KMS-11 (cell line): Measurements from ENCODE around the gene SNAI1.
"Not testable (repeated sequence)": the region's sequence is repeated elsewhere in the genome, so short reads cannot be mapped to it uniquely, and the experiment has no call there.

Experiments used
- H2AFZ ChIP-seq: fragments of 200-600 bp; sonication (generic); 2 replicates; pipeline ENCODE4 v1.6.1; 2016; ENCODE audit warnings: antibody characterized with exemption, mixed run types, low read depth
- H3K27ac ChIP-seq: fragments of 200-600 bp; sonication (generic); 2 replicates; pipeline ENCODE4 v1.6.1; 2016; ENCODE audit warnings: mild to moderate bottlenecking, mixed run types
- H3K27me3 ChIP-seq: fragments of 200-600 bp; sonication (generic); 2 replicates; pipeline ENCODE4 v1.6.1; 2017; ENCODE audit warnings: mild to moderate bottlenecking, low read depth, mixed run types, moderate library complexity; ENCODE audit not compliant: insufficient read depth
- H3K36me3 ChIP-seq: fragments of 200-600 bp; sonication (generic); 2 replicates; pipeline ENCODE4 v1.6.1; 2017; ENCODE audit warnings: mild to moderate bottlenecking, mixed run types; ENCODE audit not compliant: insufficient read depth
- H3K4me1 ChIP-seq: fragments of 200-600 bp; sonication (generic); 2 replicates; pipeline ENCODE4 v1.6.1; 2016; ENCODE audit warnings: mild to moderate bottlenecking, low read depth, mixed run types; ENCODE audit not compliant: poor library complexity, severe bottlenecking
- H3K4me2 ChIP-seq: fragments of 200-600 bp; sonication (generic); 2 replicates; pipeline ENCODE4 v1.7.0; 2016; ENCODE audit warnings: mild to moderate bottlenecking, mixed run types
- H3K4me3 ChIP-seq: fragments of 200-600 bp; sonication (generic); IDR thresholded peaks from 2 replicates; pipeline ENCODE4 v1.6.1; 2017; ENCODE audit warnings: low read depth, low read length, mixed read lengths; ENCODE audit not compliant: insufficient read depth
- H3K79me2 ChIP-seq: fragments of 200-600 bp; sonication (generic); 2 replicates; pipeline ENCODE4 v1.6.1; 2016; ENCODE audit warnings: low read depth, mixed run types; ENCODE audit not compliant: insufficient read depth
- H3K9ac ChIP-seq: fragments of 200-600 bp; sonication (generic); 2 replicates; pipeline ENCODE4 v1.6.1; 2016; ENCODE audit warnings: mild to moderate bottlenecking, mixed run types
- H4K20me1 ChIP-seq: fragments of 200-600 bp; sonication (generic); 2 replicates; pipeline ENCODE4 v1.6.1; 2016; ENCODE audit warnings: mild to moderate bottlenecking, mixed run types; ENCODE audit not compliant: insufficient read depth
- CTCF ChIP-seq: fragments of 200-600 bp; sonication (generic); conservative IDR thresholded peaks from 2 replicates; pipeline ENCODE4 v1.6.1; 2017; ENCODE audit warnings: low read depth, mild to moderate bottlenecking, antibody characterized with exemption, low read length, moderate library complexity, mixed read lengths

SNAI1 gene

GRCh38 chr20:49990271-49990720, 7.5 kb downstream of the SNAI1 start:
- Histone ChIP-seq H2AFZ (no peak overlapping the region), H3K79me2 (no peaks in the 10 kb centered on the region), H3K4me1 (no peaks in the 10 kb centered on the region), H3K27ac (no peak overlapping the region), H3K36me3 (no peaks in the 10 kb centered on the region), H3K4me3 (no peak overlapping the region), H3K27me3 (0 out of 2 replicates have a peak, but pooled peaks cover 2% of the 10 kb centered on the region), H3K4me2 (no peak overlapping the region), H3K9ac (no peak overlapping the region), H4K20me1 (no peaks in the 10 kb centered on the region)
- TF ChIP-seq CTCF: no peak

GRCh38 chr20:49993301-49993751, 10.5 kb downstream of the SNAI1 start:
- no peak overlapping the region for H3K9ac ChIP-seq
- no peak overlapping the region for H2AFZ ChIP-seq
- no peak for TF ChIP-seq CTCF
- H3K4me2 ChIP-seq: no peak overlapping the region
- no peak overlapping the region for H3K4me3 ChIP-seq
- no peaks in the 10 kb centered on the region for H3K36me3 ChIP-seq
- H3K4me1 ChIP-seq: no peaks in the 10 kb centered on the region
- H4K20me1 ChIP-seq: no peaks in the 10 kb centered on the region
- 0 out of 2 replicates have a peak, but pooled peaks cover 2% of the 10 kb centered on the region for H3K27me3 ChIP-seq
- H3K79me2 ChIP-seq: no peaks in the 10 kb centered on the region
- no peak overlapping the region for H3K27ac ChIP-seq

GRCh38 chr20:49995586-49995985, 12.8 kb downstream of the SNAI1 start:
- TF ChIP-seq CTCF: no peak
- H3K9ac ChIP-seq: no peak overlapping the region
- H3K4me2 ChIP-seq: no peak overlapping the region
- H3K79me2 ChIP-seq: no peaks in the 10 kb centered on the region
- no peak overlapping the region for H3K27ac ChIP-seq
- H3K27me3 ChIP-seq: 0 out of 2 replicates have a peak, but pooled peaks cover 2% of the 10 kb centered on the region
- no peak overlapping the region for H2AFZ ChIP-seq
- H3K4me1 ChIP-seq: peaks cover 8% of the 10 kb centered on the region
- H4K20me1 ChIP-seq: no peaks in the 10 kb centered on the region
- H3K36me3 ChIP-seq: no peaks in the 10 kb centered on the region
- no peak overlapping the region for H3K4me3 ChIP-seq

GRCh38 chr20:49998478-49999188, 15.9 kb downstream of the SNAI1 start:
- H3K4me1 ChIP-seq, H3K79me2 ChIP-seq, H3K4me2 ChIP-seq, H3K36me3 ChIP-seq, H3K27ac ChIP-seq, H2AFZ ChIP-seq, H3K9ac ChIP-seq, H3K4me3 ChIP-seq, H4K20me1 ChIP-seq, H3K27me3 ChIP-seq: not testable (repeated sequence)

- Histone ChIP-seq H2AFZ (0 out of 2 replicates have a peak overlapping the region, but pooled peaks have one; percentile 22), H3K4me1 (peaks cover 8% of the 10 kb centered on the region), H3K36me3 (no peaks in the 10 kb centered on the region), H3K79me2 (no peaks in the 10 kb centered on the region), H3K4me3 (no peak overlapping the region), H3K27me3 (no peaks in the 10 kb centered on the region), H4K20me1 (no peaks in the 10 kb centered on the region), H3K27ac (no peak overlapping the region), H3K4me2 (peak overlapping the region; percentile 27; the same call in 1 of the 2 replicates), H3K9ac (no peak overlapping the region)
- no peak for TF ChIP-seq CTCF
Observed at GRCh38 chr20:49999329-49999728, 16.5 kb downstream of the SNAI1 start.

GRCh38 chr20:50000548-50001222, 17.9 kb downstream of the SNAI1 start:
- not testable (repeated sequence) for H3K27ac ChIP-seq, H3K79me2 ChIP-seq, H3K4me2 ChIP-seq, H3K27me3 ChIP-seq, H3K9ac ChIP-seq, H3K4me1 ChIP-seq, H2AFZ ChIP-seq, H4K20me1 ChIP-seq, H3K36me3 ChIP-seq, H3K4me3 ChIP-seq
